ENCODE measurements around the gene SAXO1. TPM values are rescaled to one million over a fixed set of nuclear protein-coding genes. Genes with fewer than 3 reads are reported as not detected.
A peak's percentile ranks its signal among the peaks of the same experiment; 100 is the strongest.

The SAXO1 gene
- total RNA-seq, 4 donors from 2014 or later: 0.39 TPM; not detected in 3

DNA sequence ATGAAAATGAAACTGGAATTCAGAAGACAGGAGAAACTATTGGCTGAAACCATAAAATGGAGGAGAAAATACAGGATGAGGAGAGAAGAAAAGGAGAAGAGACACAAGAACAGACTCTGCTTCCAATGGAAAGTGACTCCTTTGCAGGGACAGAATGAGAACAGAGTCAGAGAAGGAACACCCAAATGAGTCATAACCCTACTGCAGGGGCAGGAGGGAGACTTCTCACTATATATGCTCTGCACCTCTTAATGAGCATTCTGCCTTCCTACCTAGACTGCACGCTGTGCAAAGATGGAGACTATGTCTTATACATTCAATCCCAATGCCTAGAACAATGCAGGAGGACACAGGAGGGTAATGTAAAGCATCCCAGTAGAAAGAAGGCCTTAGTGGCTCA, 2.1 kb downstream of the SAXO1 start:
- Histone ChIP-seq H3K27ac (no peak overlapping the region), H3K9me3 (no peaks in the 10 kb centered on the region), H3K4me1 (no peaks in the 10 kb centered on the region), H3K36me3 (no peaks in the 10 kb centered on the region), H3K27me3 (no peaks in the 10 kb centered on the region), H3K4me3 (no peak overlapping the region)
- whole genome bisulfite sequencing, 2 donors (ENCODE audit: low coverage in 1 of 2): 83% methylated on average over 1 of the region's 1 CpG; no CpG with 5 or more reads in 1 of the 2 donors
- TF ChIP-seq POLR2AphosphoS5 (IDR thresholded peaks at IDR 0.05) (no peak), EP300 (IDR thresholded peaks at IDR 0.05) (no peak), POLR2A (IDR thresholded peaks at IDR 0.05) (no peak)
- no peak for ATAC-seq

DNA sequence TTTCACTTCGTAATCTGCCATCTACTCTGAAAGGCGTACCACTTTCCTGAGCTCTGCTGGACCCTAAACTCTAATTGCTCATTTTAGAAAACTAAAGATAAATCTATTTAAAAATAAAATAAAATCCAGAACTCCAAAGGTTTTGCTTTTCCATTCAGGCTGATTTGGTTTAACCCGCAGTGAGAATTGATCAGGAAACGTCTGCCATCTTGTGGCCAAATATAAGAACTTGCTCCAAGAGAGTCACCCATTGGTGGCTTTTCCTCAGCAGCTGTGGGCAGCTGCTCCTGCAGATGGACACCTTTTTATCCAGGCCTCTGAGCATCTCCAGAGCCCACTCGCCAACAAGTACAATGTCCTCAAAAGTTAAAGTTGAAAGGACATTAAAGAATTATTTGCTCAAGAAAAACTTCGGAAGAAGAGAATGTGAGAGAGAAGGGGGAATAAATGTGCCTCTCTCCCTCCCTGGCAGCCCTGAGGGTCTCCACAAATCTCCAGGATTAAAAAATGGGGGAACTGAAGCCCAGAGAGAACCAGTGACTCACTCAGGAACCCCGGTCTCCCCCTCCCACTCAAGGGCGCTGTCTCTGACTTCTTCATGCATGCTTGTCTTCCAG, 4.1 kb downstream of the SAXO1 start:
- H3K4me3 ChIP-seq: no peak overlapping the region
- peak; percentile 51 for ATAC-seq
- no peak overlapping the region for H3K27ac ChIP-seq
- no peaks in the 10 kb centered on the region for H3K36me3 ChIP-seq
- TF ChIP-seq POLR2AphosphoS5 (IDR thresholded peaks at IDR 0.05) (no peak), EP300 (IDR thresholded peaks at IDR 0.05) (no peak), POLR2A (IDR thresholded peaks at IDR 0.05) (no peak)
- TF ChIP-seq, protein P1, sequence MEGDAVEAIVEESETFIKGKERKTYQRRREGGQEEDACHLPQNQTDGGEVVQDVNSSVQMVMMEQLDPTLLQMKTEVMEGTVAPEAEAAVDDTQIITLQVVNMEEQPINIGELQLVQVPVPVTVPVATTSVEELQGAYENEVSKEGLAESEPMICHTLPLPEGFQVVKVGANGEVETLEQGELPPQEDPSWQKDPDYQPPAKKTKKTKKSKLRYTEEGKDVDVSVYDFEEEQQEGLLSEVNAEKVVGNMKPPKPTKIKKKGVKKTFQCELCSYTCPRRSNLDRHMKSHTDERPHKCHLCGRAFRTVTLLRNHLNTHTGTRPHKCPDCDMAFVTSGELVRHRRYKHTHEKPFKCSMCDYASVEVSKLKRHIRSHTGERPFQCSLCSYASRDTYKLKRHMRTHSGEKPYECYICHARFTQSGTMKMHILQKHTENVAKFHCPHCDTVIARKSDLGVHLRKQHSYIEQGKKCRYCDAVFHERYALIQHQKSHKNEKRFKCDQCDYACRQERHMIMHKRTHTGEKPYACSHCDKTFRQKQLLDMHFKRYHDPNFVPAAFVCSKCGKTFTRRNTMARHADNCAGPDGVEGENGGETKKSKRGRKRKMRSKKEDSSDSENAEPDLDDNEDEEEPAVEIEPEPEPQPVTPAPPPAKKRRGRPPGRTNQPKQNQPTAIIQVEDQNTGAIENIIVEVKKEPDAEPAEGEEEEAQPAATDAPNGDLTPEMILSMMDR (IDR thresholded peaks at IDR 0.05): peak; percentile 77 to 83 (median 78)
- 16 to 20% methylated on average over 7 to 8 of the region's 8 CpGs for WGBS, 2 donors (ENCODE audit: low coverage in 1 of 2)
- no peaks in the 10 kb centered on the region for H3K9me3 ChIP-seq
- no peaks in the 10 kb centered on the region for H3K27me3 ChIP-seq
- no peaks in the 10 kb centered on the region for H3K4me1 ChIP-seq

DNA sequence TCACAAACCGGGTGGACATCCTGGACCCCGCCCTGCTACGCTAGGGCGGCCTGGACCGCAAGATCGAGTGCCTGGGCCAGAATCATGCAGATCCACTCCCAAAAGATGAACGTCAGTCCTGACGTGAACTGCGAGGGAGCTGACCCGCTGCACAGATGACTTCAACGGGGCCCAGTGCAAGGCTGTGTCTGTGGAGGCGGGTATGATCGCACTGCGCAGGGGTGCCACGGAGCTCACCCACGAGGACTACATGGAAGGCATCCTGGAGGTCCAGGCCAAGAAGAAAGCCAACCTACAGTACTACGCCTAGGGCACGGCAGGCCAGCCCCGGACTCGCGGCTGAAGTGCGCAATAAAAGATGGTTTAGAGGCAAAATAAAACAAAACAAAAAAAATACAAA, 5.2 kb downstream of the SAXO1 start:
- 99 to 100% methylated on average over 1 to 8 of the region's 22 CpGs for WGBS, 2 donors (ENCODE audit: low coverage in 1 of 2)
- Histone ChIP-seq H3K27ac (no peak overlapping the region), H3K27me3 (no peaks in the 10 kb centered on the region), H3K4me1 (no peaks in the 10 kb centered on the region), H3K36me3 (no peaks in the 10 kb centered on the region), H3K9me3 (no peaks in the 10 kb centered on the region), H3K4me3 (no peak overlapping the region)
- ATAC-seq: no peak
- TF ChIP-seq EP300 (IDR thresholded peaks at IDR 0.05) (no peak), POLR2AphosphoS5 (IDR thresholded peaks at IDR 0.05) (no peak), POLR2A (IDR thresholded peaks at IDR 0.05) (no peak)
- TF ChIP-seq, protein P1 (IDR thresholded peaks at IDR 0.05): no peak

DNA sequence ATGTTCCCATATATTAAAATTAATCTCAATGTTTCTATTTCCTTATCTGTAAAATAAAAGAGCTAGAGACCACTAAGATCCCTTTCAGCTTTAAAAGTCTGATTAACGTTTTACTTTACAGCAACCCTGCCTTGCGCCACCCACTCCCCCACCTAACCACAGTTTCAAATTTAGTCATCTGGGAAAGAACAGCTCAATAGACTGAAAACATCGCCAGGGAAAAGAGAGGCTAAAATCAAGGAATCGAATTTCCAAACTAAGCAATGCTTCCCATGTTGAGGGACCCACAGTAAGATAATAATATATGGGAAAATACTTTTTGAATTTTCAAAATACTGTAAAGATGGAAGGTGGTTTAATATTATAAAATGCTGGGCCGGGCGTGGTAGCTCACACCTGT, 6.6 kb downstream of the SAXO1 start:
- H3K4me3 ChIP-seq: no peak overlapping the region
- H3K27me3 ChIP-seq: no peaks in the 10 kb centered on the region
- 83 to 96% methylated on average over 6 of the region's 6 CpGs for WGBS, 2 donors (ENCODE audit: low coverage in 1 of 2)
- no peaks in the 10 kb centered on the region for H3K4me1 ChIP-seq
- ATAC-seq: no peak
- H3K36me3 ChIP-seq: no peaks in the 10 kb centered on the region
- TF ChIP-seq, protein P1 (IDR thresholded peaks at IDR 0.05): no peak
- no peak for TF ChIP-seq POLR2AphosphoS5 (IDR thresholded peaks at IDR 0.05)
- no peak for TF ChIP-seq POLR2A (IDR thresholded peaks at IDR 0.05)
- no peak for TF ChIP-seq EP300 (IDR thresholded peaks at IDR 0.05)
- H3K27ac ChIP-seq: no peak overlapping the region
- H3K9me3 ChIP-seq: no peaks in the 10 kb centered on the region

DNA sequence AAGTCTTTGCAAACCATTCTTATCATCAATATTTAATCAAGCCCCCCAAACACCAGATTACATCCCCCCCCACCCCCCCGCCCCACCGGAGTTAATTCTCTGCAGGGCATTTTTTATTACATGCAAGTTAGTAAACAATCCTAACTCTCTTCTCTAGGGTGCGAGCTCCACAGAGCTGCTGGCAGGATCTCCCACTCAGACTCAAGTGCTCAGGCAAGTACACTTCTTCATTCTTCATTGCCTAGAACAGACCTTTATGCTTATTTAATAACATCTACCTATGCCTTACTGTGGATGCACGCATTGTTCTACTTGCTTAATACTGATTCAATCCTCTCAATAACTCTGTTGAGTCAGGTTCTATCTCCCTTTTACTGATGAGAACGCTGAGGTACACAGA, 9.9 kb downstream of the SAXO1 start:
- no peaks in the 10 kb centered on the region for H3K9me3 ChIP-seq
- TF ChIP-seq EP300 (IDR thresholded peaks at IDR 0.05): no peak
- TF ChIP-seq, protein P1 (IDR thresholded peaks at IDR 0.05): no peak
- TF ChIP-seq POLR2A (IDR thresholded peaks at IDR 0.05): no peak
- no peak for TF ChIP-seq POLR2AphosphoS5 (IDR thresholded peaks at IDR 0.05)
- H3K27ac ChIP-seq: no peak overlapping the region
- H3K36me3 ChIP-seq: no peaks in the 10 kb centered on the region
- no peak overlapping the region for H3K4me3 ChIP-seq
- WGBS, 2 donors (ENCODE audit: low coverage in 1 of 2): 63 to 79% methylated on average over 5 of the region's 5 CpGs
- ATAC-seq: no peak
- H3K4me1 ChIP-seq: no peaks in the 10 kb centered on the region
- no peaks in the 10 kb centered on the region for H3K27me3 ChIP-seq

All from gastroesophageal sphincter (tissue), 4 donors.